ENCODE results near the gene S100A16.
A peak's percentile ranks its signal among the peaks of the same experiment; 100 is the strongest.
"Not testable (repeated sequence)": the region's sequence is repeated elsewhere in the genome, so short reads cannot be mapped to it uniquely, and the experiment has no call there.

Gene S100A16

GRCh38 chr1:153585006-153585405 is 27.9 kb downstream of the S100A16 start:
- no peak for DNase-seq (ENCODE audit: low read depth)

DNA sequence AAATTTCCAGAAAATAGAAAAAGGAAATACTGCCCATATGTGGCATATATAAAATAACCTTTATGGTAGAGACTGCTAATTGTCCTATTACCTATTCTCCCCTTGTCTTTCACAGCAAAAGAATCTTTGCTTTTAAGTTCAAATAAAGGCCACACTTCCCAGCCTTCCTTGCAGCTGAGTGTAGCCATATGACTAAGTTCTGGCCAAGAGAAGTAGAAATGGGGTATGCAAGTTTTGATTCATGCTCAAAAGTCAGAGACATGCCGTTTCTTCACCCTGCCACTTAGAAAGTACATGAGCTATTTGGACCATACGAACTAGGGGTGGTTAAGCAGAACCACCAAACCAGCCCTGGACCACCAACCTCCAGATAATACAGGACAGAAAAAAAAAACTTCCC is 29.0 kb downstream of the S100A16 start:
- DNase-seq (ENCODE audit: low read depth): no peak

- not testable (repeated sequence) for DNase-seq (ENCODE audit: low read depth)
These were observed 29.4 kb downstream of the S100A16 start for GRCh38 chr1:153583514-153583913.

- not testable (repeated sequence) for DNase-seq (ENCODE audit: low read depth)
These were observed 30.1 kb downstream of the S100A16 start for GRCh38 chr1:153582836-153583235.

DNA sequence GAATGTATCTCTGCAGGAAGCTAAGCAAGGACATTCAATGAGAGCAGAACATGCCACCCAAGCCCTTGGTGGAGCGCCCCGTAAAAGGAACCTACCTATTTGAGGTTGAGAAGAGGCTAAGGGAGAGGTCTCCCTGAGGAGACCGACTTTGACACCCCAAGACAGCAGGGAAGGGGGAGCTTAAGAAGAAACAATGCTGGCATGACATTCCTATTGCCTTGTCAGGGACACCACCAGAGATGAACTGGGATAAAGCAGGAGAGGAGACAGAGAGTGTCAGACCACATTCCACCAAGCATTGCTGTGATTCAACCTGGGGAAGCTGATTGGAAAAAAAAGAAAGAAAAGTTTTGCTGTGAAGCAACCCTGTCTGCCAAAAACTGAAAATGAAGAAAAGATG is 34.0 kb downstream of the S100A16 start:
- no peak for DNase-seq (ENCODE audit: low read depth)

DNA sequence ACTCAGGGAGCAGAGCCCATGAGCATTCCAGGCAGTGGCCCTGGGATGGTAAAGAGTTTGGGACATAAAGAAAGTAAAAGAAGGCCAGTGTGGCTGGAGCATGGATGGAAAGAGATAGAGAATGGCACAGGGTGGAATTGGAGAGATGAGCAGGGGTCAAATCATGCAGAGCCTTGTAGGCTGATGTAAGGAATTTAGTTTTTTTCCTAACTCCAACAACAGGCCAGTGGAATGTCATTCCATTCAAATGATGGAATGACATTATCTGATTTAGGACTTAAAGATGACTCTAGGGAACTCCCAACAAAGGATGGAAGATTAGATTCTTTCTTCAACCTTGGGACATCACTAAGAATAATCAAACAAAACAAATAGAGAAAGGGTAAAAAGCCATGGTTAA is 34.4 kb downstream of the S100A16 start:
- no peak for DNase-seq (ENCODE audit: low read depth)

GRCh38 chr1:153577624-153578051 is 35.3 kb downstream of the S100A16 start:
- no peak for DNase-seq (ENCODE audit: low read depth)

- DNase-seq (ENCODE audit: low read depth): no peak
These were observed 35.8 kb downstream of the S100A16 start for GRCh38 chr1:153577138-153577537.

GRCh38 chr1:153575497-153575896 is 37.4 kb downstream of the S100A16 start:
- DNase-seq (ENCODE audit: low read depth): not testable (repeated sequence)

DNA sequence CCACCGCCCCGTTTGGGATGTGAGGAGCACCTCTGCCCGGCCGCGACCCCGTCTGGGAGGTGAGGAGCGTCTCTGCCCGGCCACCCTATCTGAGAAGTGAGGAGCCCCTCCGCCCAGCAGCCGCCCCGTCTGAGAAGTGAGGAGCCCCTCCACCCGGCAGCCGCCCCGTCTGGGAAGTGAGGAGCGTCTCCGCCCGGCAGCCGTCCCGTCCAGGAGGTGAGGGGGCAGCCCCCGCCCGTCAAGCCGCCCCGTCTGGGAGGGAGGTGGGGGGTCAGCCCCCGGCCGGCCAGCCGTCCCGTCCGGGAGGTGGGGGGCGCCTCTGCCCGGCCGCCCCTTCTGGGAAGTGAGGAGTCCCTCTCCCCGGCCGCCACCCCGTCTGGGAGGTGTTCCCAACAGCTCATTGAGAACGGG is 37.9 kb downstream of the S100A16 start:
- not testable (repeated sequence) for DNase-seq (ENCODE audit: low read depth)

- DNase-seq (ENCODE audit: low read depth): no peak
These were observed 39.6 kb downstream of the S100A16 start for GRCh38 chr1:153573351-153573750.

GRCh38 chr1:153572569-153573015 is 40.3 kb downstream of the S100A16 start:
- no peak for DNase-seq (ENCODE audit: low read depth)

GRCh38 chr1:153571706-153572105 is 41.2 kb downstream of the S100A16 start:
- DNase-seq (ENCODE audit: low read depth): no peak

- DNase-seq (ENCODE audit: low read depth): no peak
These were observed 42.1 kb downstream of the S100A16 start for GRCh38 chr1:153570874-153571273.

DNA sequence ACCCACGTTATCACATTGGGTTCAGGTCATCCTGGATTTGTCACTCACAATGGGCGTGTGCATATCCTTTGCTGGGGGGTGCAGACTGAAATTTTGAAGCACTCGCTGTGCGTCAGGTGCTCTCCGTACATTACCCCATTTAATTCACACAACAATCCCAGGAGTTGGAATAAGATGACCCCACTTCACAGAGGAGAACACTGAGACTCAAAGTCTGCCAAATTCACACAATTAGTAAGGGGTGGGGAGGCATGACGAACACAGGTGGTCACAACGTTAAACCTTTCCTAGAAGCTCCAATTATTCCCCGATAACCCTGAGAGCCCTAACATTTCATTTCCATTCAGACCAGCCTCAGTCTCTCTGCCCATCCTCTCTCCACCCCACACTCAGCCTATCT is 43.5 kb downstream of the S100A16 start:
- no peak for DNase-seq (ENCODE audit: low read depth)

- peak; percentile 69 for DNase-seq (ENCODE audit: low read depth)
These were observed 44.4 kb downstream of the S100A16 start for GRCh38 chr1:153568367-153569099.

DNA sequence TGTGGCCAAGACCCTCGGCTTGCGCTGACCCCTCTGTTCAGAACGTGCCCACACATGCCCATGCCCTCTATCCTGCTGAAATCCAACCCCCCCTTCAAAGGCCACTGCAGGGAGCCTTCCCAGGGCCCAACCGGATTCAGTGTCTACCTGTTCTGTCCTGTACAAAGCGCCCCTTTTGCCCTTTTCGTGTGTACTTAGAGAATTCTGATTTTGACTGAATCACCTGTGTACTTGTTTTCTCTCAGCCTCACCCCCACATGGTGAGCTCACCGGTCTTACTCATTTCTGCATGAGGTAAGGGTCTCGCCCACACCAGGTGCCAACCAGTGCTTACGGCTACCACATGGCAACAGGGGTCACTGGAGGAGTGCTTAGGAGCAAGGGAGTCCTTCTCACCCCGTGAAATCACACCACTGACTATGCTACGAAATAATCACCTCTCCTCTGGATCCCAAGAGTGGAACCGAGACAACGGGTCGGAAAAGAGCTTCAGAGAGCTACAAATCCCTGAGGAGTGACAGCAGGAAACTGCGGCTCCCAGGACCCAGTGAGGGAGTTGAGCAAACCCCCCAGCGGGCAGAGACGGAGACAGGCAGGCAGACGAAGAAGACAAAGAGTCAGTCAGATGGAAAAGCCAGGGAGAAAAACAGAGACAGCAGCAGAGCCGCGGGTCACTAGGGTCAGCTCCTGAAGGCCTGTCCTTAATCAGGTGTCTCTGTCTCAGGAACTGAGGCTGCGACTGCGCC is 45.1 kb downstream of the S100A16 start:
- DNase-seq (ENCODE audit: low read depth): no peak

- DNase-seq (ENCODE audit: low read depth): peak; percentile 70
These were observed 46.2 kb downstream of the S100A16 start for GRCh38 chr1:153566414-153567371.

- DNase-seq (ENCODE audit: low read depth): no peak
These were observed 47.2 kb downstream of the S100A16 start, which contains the start of gene S100A2 for GRCh38 chr1:153565529-153566374. Gene S100A2 (minus strand): TSS chr1:153565844. CDS start chr1:153563877, 1,967 bp downstream.

DNA sequence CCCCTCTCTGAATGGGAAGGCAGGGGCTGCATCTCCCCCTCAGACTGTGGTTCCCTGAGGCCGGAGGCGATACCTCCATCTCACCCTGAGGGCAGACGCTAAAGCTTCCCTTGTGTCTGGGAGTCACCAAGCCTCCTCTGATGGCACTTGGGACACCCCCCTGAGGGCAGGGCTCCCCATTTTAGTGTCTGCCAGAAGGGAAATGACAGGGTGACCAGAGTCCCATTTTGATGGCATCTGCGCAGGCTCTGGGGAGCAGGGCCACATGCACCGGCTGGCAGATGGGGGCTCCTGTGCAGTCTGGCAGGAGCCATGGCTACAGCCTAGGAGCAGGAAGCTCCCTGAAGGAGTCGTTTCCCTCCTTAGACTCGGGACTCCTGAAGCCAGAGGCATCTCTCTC is 48.9 kb downstream of the S100A16 start:
- DNase-seq (ENCODE audit: low read depth): no peak

- no peak for DNase-seq (ENCODE audit: low read depth)
These were observed 49.4 kb downstream of the S100A16 start for GRCh38 chr1:153563483-153563901.
